HG03520 (cell line): ENCODE results near the gene ROR2.
"Not testable (repeated sequence)": the region's sequence is repeated elsewhere in the genome, so short reads cannot be mapped to it uniquely, and the experiment has no call there.

Source experiments
- ATAC-seq: cut with Tn5 transposase; IDR thresholded peaks from one replicate; pipeline ENCODE4 v1.9.1; 2021; ENCODE audit warnings: mild to moderate bottlenecking, moderate library complexity; ENCODE audit not compliant: unreplicated experiment

ROR2 gene

GRCh38 chr9:91803970-91804752 lies 145.9 kb downstream of the ROR2 start:
- no peak for ATAC-seq

DNA sequence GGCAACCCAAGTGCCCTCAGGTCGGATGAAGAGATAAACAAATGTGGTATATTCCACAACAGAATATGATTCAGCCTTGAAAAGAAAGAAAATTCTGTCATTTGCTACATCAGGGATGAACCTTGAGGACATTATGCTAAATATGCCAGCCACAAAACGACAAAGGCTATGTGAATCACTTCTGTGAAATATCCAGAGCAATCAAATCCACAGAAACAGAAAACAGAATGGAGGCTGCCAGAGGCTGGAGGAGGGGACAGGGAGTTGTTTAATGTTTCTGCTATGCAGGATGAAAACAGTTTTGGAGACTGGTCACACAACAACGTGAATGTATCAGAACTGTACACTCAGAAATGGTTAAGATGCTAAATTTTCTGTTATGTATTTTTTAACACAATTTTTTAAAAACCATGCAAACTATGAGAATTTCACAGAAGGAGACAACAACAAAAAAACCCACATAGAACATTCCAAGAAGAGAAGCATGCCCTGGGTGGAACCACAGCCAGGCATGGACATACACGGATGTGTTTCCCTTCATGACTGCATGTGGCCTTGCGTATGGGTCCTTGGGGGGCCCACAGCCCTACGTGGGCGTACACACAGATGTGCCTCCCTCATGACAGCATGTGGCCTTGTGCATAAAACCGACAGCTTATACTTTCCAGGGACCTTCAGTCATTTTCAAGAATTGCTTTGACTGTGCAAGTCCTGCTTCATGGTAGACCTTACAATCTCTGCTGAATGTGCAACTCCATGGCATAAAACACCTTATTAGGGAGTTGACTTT lies 146.7 kb downstream of the ROR2 start:
- ATAC-seq: no peak

DNA sequence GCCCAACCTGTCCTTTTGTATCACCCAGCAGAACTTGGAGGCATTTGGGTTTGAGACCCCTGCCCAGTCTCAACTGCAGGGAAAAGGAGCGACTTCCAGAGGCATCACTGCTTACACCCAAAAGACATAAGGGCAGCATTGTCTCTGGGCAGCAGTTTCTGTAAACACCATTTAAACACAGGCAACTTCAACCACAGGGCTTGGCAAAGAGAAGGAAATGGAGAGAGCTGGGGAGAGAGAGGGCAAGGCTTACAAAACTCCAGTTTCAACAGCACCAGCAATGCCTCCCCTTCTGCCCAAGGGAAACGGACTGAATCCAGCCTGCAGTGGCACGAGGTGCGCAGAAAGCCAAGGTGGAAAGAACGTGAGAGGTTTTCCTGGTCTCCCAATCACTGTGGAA lies 147.6 kb downstream of the ROR2 start:
- ATAC-seq: no peak

DNA sequence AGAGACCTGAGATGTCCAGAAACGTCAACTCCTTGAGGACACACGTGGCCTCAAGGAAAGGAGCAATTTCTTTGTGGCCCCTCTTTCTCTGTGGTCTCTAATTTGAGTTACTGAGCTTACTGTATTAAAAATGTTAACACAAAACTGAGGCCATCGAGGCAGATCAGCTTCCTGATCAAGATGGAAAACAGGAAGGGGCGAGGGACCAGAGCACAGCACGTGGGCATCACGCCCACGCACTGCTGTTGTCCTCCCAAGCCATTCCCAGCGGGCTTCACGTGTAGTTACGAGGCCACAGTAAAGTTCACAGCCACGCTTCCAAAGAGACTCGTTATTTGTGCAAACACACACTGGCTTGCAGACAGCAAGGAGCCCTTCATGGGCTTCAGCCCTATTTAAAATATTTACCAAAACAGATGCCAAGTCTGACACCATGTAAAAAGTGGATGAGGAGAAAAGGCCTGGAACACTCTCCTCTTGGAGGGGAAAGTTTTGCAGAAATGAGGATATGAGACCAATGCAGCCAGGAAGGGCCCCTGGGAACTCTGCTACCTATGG lies 149.5 kb downstream of the ROR2 start:
- ATAC-seq: no peak

- ATAC-seq: no peak
Measured at GRCh38 chr9:91799113-91799744, 150.8 kb downstream of the ROR2 start.

- not testable (repeated sequence) for ATAC-seq
Measured at GRCh38 chr9:91798273-91799112, 151.5 kb downstream of the ROR2 start.

- ATAC-seq: not testable (repeated sequence)
Measured at GRCh38 chr9:91797517-91797916, 152.5 kb downstream of the ROR2 start.

DNA sequence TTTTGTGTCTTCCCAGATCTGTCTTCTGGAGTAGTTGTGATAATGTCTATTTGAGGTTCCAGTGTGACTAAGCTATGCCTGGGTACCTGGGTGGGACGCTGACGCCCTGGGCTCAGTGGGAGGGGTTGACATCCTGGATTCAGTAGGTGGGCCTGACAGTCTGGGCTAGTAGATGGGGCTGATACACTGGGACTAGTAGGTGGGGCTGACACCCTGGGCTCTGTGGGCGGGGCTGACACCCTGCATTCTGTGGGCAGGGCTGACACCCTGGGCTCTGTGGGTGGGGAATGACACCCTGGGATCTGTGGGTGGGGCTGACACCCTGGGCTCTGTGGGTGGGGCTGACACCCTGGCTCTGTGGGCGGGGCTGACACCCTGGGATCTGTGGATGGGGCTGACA lies 153.5 kb downstream of the ROR2 start:
- not testable (repeated sequence) for ATAC-seq

GRCh38 chr9:91795598-91796241 lies 154.3 kb downstream of the ROR2 start:
- ATAC-seq: no peak

DNA sequence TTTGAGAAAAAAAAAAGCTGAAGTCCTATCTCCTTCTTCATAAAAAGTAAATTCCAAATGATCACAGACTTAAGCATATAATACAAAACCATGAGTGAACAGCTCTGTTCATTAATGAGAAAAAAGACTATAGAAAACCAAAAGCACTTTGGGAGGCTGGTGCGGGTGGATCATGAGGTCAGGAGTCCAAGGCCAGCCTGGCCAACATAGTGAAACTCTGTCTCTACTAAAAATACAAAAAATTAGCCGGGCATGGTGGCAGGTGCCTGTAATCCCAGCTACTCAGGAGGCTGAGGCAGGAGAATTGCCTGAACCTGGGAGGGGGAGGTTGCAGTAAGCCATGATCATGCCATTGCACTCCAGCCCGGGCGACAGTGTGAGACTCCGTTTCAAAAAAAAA lies 156.7 kb downstream of the ROR2 start:
- not testable (repeated sequence) for ATAC-seq

- no peak for ATAC-seq
Measured at GRCh38 chr9:91790917-91791316, 159.1 kb downstream of the ROR2 start.

DNA sequence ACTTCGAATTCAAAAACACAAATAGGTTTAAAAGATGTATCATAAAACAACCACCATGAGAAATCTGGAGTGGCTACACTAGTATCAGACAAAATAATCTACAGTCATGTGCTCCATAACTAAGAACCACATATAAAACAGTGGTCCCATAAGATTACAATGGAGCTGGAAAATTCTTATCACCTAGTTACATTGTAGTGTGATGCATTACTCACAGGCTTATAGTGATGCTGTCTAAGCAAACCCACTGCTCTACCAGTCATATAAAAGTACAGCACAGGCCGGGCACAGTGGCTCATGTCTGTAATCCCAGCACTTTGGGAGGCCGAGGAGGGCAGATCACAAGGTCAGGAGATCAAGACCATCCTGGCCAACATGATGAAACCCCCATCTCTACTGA lies 160.1 kb downstream of the ROR2 start:
- no peak for ATAC-seq

DNA sequence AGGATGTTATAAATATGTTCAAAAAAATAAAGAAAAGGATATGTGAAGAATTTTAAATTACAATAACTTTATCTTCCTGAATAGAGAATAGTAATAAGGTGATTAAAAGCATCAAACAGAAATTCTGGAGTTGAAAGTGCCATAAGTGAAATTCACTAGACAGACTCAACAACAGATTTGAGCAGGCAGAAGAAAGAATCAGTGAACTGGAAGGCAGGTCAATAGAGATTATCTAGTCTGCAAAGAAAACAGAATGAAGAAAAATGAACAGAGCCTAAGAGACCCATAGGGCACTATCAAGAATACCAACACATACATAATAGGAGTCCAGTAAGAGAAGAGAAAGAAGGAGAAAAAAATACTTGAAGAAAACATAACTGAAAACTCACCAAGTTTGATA lies 162.1 kb downstream of the ROR2 start:
- no peak for ATAC-seq

DNA sequence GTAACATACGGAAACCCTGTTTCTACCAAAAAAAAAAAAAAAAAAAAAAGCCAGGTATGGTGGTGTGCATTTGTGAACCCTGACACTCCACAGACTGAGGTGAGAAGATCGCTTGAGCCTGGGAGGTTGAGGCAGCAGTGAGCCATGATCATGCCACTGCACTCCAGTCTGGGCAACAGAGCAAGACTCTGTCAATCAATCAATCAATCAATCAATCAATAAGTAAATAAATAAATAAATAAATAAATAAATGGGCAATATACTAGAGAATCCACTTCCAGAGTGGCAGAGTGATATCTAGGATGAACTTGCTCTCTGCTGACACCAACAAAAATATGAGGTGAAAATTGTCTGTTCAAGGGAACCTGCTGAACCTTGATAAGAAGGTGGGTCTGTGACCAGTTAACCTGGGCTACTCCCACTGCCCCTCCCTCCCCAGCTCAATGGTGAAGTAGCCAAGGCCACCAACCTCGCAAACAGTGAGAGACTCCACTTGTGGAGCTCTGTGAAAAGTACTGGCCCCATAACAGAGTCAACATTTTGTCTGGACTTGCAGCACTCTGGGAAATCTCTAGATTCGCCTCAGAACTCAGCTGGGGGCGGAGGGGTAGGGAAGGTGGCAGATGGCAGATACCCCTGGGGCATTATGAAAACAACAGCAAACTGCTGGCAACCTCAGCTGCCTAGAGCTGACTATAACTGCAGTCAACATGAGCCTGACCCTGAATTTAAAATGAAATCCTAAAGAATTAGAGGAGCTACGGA lies 163.7 kb downstream of the ROR2 start:
- no peak for ATAC-seq

GRCh38 chr9:91785447-91785842 lies 164.6 kb downstream of the ROR2 start:
- ATAC-seq: no peak

DNA sequence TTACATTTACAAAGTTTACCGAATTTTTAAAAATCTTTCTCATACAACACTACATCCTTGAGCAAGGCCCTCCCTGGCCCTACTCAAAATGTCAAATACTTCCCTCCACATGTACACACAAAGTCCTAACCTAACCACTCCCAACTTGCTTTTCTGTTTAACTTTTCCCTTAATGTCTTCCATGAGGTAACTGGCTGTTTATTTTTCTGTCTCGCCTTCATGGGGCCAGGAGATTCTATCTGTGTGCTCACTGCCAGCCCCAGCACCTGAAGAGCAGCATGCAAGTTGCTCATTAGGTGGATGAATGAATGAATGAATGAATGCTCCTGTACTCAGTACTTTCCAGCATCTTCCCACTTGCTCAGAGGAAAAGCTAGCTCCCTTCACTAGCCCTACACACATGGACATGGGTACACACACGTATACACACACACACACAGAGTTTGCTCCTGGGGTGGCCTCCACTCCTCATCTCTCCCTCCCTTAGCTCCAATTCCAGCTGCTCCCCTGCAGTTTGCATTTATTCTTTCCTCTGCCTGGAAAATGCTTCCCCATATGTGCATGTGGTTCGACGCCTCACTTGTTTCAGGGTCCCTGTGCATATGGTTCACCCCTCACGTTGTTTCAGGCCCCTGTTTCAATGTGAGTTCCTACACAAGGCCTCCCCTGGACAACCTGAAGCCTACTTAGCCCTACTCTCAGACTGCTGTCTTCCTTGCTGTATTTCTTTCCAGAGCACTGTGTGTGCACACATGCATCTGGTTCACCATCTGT lies 165.2 kb downstream of the ROR2 start:
- ATAC-seq: no peak

DNA sequence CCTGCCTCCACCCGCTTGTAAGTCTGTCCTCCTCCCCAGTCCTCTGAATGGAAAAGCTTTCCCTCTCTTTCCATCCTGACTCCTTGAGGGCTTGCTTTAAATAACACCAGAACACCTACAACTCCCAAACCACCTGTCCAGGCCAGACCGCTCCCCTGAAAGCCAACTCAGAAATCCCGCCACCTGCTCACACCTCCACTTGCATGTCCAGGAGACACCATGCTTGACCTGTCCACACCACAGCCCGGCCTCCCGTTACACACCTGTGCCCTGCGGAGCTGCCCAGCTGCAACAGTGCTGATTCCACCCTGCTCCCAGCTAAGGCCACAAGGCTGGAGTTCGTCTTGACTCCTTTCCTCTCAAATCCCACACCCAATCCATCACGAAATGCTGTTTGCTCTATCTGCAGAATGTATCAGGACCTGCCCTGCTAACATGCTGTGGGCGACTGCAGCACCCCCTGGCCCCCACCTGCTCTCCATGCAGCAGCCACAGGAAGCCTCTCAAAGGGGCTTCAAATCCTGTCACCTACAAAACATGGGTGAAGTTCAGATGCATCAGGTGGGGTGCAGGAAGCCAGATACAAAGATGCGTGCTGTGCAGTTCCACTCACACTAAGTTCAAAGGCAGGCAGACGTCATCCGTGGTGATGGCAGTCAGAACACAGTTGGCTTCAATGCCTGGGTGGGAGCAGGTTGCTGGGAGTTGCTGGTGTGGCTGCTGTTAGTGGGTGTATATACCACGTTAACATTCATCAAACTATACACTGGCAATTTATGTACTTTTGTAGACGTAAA lies 166.0 kb downstream of the ROR2 start:
- no peak for ATAC-seq

DNA sequence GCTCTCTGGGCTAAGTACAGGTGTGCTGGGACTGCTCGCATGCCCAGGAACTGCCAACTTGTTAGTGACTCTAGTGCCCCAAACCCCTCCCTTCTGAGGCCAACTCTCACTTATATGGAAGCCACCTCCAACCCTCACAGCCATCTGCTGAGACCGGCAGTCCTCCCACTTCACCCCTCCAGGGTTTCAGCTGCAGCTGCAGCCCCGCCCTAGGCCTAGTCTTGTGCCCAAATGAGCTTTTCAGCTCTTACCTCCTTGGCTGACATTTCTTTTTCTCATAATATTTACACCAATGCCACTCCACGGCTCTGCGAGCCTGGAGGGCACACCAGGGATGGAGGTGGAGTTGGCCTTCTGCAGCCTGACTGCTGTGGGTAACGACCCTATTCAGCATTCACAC lies 166.6 kb downstream of the ROR2 start:
- ATAC-seq: no peak
